ENCODE measurements around the gene CCDC28B.

DNA sequence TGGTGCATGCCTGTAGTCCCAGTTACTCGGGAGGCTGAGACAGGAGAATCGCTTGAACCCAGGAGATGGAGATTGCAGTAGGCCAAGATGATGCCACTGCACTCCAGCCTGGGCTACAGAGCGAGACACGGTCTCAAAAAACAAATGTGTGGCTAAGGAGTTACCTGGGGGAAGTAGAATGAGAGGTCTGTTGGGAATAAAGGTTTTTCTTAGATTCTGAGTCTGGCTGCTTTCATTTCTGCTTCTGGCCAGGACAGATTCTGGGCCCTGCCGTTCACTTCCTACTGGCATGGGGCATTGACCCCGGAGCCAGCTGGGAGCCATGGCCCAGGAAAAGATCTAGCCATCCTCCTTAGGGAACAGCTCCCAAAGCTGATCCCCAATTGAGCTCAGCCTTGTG is 8.1 kb downstream of the CCDC28B start:
- TF ChIP-seq EZH2 (IDR thresholded peaks at IDR 0.05; ENCODE audit: borderline replicate concordance, low read depth, low read length, poor library complexity, severe bottlenecking): no peak
- TF ChIP-seq, protein P1, sequence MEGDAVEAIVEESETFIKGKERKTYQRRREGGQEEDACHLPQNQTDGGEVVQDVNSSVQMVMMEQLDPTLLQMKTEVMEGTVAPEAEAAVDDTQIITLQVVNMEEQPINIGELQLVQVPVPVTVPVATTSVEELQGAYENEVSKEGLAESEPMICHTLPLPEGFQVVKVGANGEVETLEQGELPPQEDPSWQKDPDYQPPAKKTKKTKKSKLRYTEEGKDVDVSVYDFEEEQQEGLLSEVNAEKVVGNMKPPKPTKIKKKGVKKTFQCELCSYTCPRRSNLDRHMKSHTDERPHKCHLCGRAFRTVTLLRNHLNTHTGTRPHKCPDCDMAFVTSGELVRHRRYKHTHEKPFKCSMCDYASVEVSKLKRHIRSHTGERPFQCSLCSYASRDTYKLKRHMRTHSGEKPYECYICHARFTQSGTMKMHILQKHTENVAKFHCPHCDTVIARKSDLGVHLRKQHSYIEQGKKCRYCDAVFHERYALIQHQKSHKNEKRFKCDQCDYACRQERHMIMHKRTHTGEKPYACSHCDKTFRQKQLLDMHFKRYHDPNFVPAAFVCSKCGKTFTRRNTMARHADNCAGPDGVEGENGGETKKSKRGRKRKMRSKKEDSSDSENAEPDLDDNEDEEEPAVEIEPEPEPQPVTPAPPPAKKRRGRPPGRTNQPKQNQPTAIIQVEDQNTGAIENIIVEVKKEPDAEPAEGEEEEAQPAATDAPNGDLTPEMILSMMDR (conservative IDR thresholded peaks at IDR 0.05; ENCODE audit: low read depth, low read length): no peak
